GM12873 (cell line): Measurements from ENCODE around the gene NUMA1.

Source experiments
- CTCF ChIP-seq: IDR thresholded peaks from 2 replicates; pipeline ENCODE4 v1.5.1; 2012; ENCODE audit warnings: low read depth, mild to moderate bottlenecking, moderate library complexity, low read length, control low read depth; ENCODE audit not compliant: insufficient read depth; ENCODE audit errors: missing control alignments

The NUMA1 gene

GRCh38 chr11:72008728-72009127 is 71.6 kb downstream of the NUMA1 start:
- no peak for TF ChIP-seq CTCF

- no peak for TF ChIP-seq CTCF
Observed at GRCh38 chr11:72007587-72007986, 72.8 kb downstream of the NUMA1 start.

GRCh38 chr11:72007089-72007476 is 73.3 kb downstream of the NUMA1 start:
- TF ChIP-seq CTCF: no peak

GRCh38 chr11:72006309-72007088 is 73.8 kb downstream of the NUMA1 start:
- no peak for TF ChIP-seq CTCF

GRCh38 chr11:72005347-72006260 is 74.7 kb downstream of the NUMA1 start:
- no peak for TF ChIP-seq CTCF

- no peak for TF ChIP-seq CTCF
Observed at GRCh38 chr11:72004515-72005346, 75.6 kb downstream of the NUMA1 start.
